Gastrocnemius medialis (tissue), 4 donors: ENCODE measurements around the gene MECP2. TPM values are rescaled to one million over a fixed set of nuclear protein-coding genes. Genes with fewer than 3 reads are reported as not detected.

ENCODE experiments used
- ATAC-seq, 2 donors: fragments of 150-250 bp; one replicate each; pipeline ENCODE4 v1.9.1; 2016
- DNase-seq, 2 donors: peaks; one replicate each; pipeline ENCODE4 v3.0.0-alpha.2; 2019
- H3K27ac ChIP-seq, 4 donors: fragments of 200-600 bp; sonication (generic); 1 replicate in 1 of 4; 2 replicates in 3 of 4; pipeline ENCODE4 v1.5.1; 2016 to 2018; ENCODE audit warnings: mild to moderate bottlenecking in 2 of 4, moderate library complexity in 1 of 4
- H3K27me3 ChIP-seq, 3 donors: fragments of 200-600 bp; sonication (generic) in 2 of 3; 1 replicate in 1 of 3; 2 replicates in 2 of 3; pipeline versions ENCODE4 v1.5.1 to v1.6.0; 2016 to 2019; ENCODE audit warnings: mild to moderate bottlenecking in 1 of 3, moderate library complexity in 1 of 3
- H3K36me3 ChIP-seq, 2 donors: fragments of 200-600 bp; sonication (generic) in 1 of 2; one replicate each; pipeline ENCODE4 v1.5.1; 2017 to 2018
- H3K4me1 ChIP-seq, 2 donors: fragments of 200-600 bp; sonication (generic) in 1 of 2; one replicate each; pipeline ENCODE4 v1.5.1; 2016 to 2017; ENCODE audit warnings: mild to moderate bottlenecking in 2 of 2
- H3K4me3 ChIP-seq, 4 donors: fragments of 200-600 bp; sonication (generic) in 3 of 4; 1 replicate in 1 of 4; 2 replicates in 3 of 4; pipeline ENCODE4 v1.5.1; 2016 to 2019; ENCODE audit warnings: mild to moderate bottlenecking in 2 of 4
- H3K9me3 ChIP-seq, 3 donors: fragments of 200-600 bp; sonication (generic) in 2 of 3; 1 replicate in 1 of 3; 2 replicates in 2 of 3; pipeline ENCODE4 v1.5.1; 2016 to 2019
- CTCF ChIP-seq, 5 experiments: fragments of 450-650 bp in 3 of 5; fragments of 200-600 bp in 2 of 5; sonication (generic) in 2 of 5; IDR thresholded peaks in 4 of 5; conservative IDR thresholded peaks in 1 of 5; 1 replicate in 4 of 5; 2 replicates in 1 of 5; pipeline ENCODE4 v1.5.1; 2016 to 2019; ENCODE audit warnings: antibody characterized with exemption in 5 of 5, mild to moderate bottlenecking in 3 of 5, moderate library complexity in 3 of 5
- POLR2A ChIP-seq, 2 donors: fragments of 450-650 bp; IDR thresholded peaks; one replicate each; pipeline ENCODE4 v1.6.1; 2017; ENCODE audit warnings: antibody characterized with exemption in 2 of 2, mild to moderate bottlenecking in 2 of 2, moderate library complexity in 2 of 2
- in situ Hi-C, 4 donors: fragments of 200-750 bp; cut with MboI; loops; one replicate each; pipeline versions ENCODE4 v1.15.0 to v1.8.0; 2017; ENCODE audit warnings: low sequenced_read_pairs in 4 of 4
- intact Hi-C: fragments of 100-400 bp; cut with DNase I; formaldehyde crosslinking; loops from one replicate; pipeline ENCODE4 v1.15.1; 2023; ENCODE audit warnings: low total_unique reads
- total RNA-seq, 4 donors: library from RNA; depleted of rRNA; stranded (reverse); fragments of >200 nt; gene quantifications; one replicate each; pipeline versions ENCODE4 v1.1.0 to v1.2.3, GENCODE V29; 2016

Gene MECP2
- total RNA-seq, 4 donors from 2014 or later = 39.0 to 63.2 (median 45.2) TPM

GRCh38 chrX:154135458-154136229 is 38.1 kb upstream of the MECP2 start:
- intact Hi-C loops (no loop called here), in situ Hi-C loops (no loop called here)
- no peak for DNase-seq
- no peak for ATAC-seq
- Histone ChIP-seq H3K4me3 (no peak overlapping the region), H3K36me3 (no peaks in the 10 kb centered on the region), H3K27ac (no peak overlapping the region), H3K27me3 (no peaks in the 10 kb centered on the region), H3K9me3 (no peaks in the 10 kb centered on the region), H3K4me1 (peaks cover 0 to 7% of the 10 kb centered on the region in 2 donors)
- TF ChIP-seq CTCF (IDR thresholded peaks at IDR 0.05 in 4 of 5, conservative IDR thresholded peaks at IDR 0.05 in 1 of 5) = no peak
- no peak for TF ChIP-seq POLR2A (IDR thresholded peaks at IDR 0.05)

GRCh38 chrX:154132366-154132765 is 34.8 kb upstream of the MECP2 start:
- TF ChIP-seq POLR2A (IDR thresholded peaks at IDR 0.05) = no peak
- no peak for TF ChIP-seq CTCF (IDR thresholded peaks at IDR 0.05 in 4 of 5, conservative IDR thresholded peaks at IDR 0.05 in 1 of 5)
- no peaks in the 10 kb centered on the region for H3K9me3 ChIP-seq
- intact Hi-C loops = no loop called here
- no peaks in the 10 kb centered on the region for H3K36me3 ChIP-seq
- H3K4me1 ChIP-seq = peaks cover 0 to 7% of the 10 kb centered on the region in 2 donors
- no peak overlapping the region for H3K27ac ChIP-seq
- no peaks in the 10 kb centered on the region for H3K27me3 ChIP-seq
- ATAC-seq = no peak
- no peak for DNase-seq
- in situ Hi-C loops = no loop called here
- no peak overlapping the region for H3K4me3 ChIP-seq

DNA sequence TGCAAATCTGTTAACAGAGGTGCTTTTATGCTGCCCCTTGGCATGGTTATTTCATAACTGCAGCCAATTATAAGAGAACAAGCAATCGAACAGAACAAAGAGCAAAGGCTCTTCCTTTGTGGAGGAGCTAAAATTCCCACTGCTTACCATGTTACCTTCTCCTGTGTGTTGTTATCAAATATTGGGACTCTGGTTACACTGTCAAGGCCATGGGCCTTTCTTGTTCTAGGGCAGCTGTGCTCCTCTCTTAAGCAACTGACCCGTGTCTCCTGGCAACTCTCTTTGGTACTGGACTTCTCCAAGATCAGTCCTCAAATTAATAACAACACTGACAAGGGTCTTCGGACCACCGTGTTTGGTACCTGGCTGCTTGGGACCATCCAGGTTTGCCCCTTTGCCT is 34.4 kb upstream of the MECP2 start:
- in situ Hi-C loops = no loop called here
- no peaks in the 10 kb centered on the region for H3K27me3 ChIP-seq
- H3K4me3 ChIP-seq = no peak overlapping the region
- H3K36me3 ChIP-seq = no peaks in the 10 kb centered on the region
- intact Hi-C loops = no loop called here
- TF ChIP-seq CTCF (IDR thresholded peaks at IDR 0.05 in 4 of 5, conservative IDR thresholded peaks at IDR 0.05 in 1 of 5) (no peak), POLR2A (IDR thresholded peaks at IDR 0.05) (no peak)
- no peak for DNase-seq
- ATAC-seq = no peak
- H3K4me1 ChIP-seq = peaks cover 0 to 7% of the 10 kb centered on the region in 2 donors
- H3K9me3 ChIP-seq = no peaks in the 10 kb centered on the region
- no peak overlapping the region for H3K27ac ChIP-seq

DNA sequence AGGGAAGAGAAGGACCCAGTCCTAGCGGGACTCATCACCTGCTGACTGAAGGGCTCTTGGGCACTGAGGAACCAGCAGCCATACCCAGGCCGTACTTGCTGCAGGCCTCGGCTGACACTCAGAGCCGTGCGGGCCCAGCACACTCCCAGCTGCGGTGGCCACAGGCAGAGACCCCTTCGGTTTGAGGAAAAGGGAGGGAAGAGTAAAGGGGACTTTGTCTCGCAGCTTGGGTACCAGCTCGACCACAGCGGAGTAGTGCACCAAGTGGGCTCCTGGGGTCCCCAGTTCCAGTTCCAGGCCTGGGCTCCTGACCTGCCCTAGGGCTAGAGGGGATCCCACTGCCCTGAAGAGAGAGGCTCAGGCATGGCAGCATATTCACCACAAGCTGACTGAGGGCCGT is 28.6 kb upstream of the MECP2 start:
- DNase-seq (no peak), ATAC-seq (no peak)
- no peaks in the 10 kb centered on the region for H3K9me3 ChIP-seq
- in situ Hi-C loops = no loop called here
- no peaks in the 10 kb centered on the region for H3K36me3 ChIP-seq
- H3K27me3 ChIP-seq = no peaks in the 10 kb centered on the region
- H3K27ac ChIP-seq = no peak overlapping the region
- TF ChIP-seq CTCF (IDR thresholded peaks at IDR 0.05 in 4 of 5, conservative IDR thresholded peaks at IDR 0.05 in 1 of 5) = no peak
- TF ChIP-seq POLR2A (IDR thresholded peaks at IDR 0.05) = no peak
- H3K4me1 ChIP-seq = no peaks in the 10 kb centered on the region
- H3K4me3 ChIP-seq = no peak overlapping the region
- intact Hi-C loops = no loop called here
